ENCODE measurements around the gene LYSMD1.

- no peak for TF ChIP-seq CTCF (IDR thresholded peaks at IDR 0.05 in 8 of 11, conservative IDR thresholded peaks at IDR 0.05 in 3 of 11)
- no peak for TF ChIP-seq POLR2AphosphoS5 (IDR thresholded peaks at IDR 0.05)
Observed at GRCh38 chr1:151113877-151114276, 51.8 kb downstream of the LYSMD1 start.
